ENCODE data around the gene ADARB2.

ADARB2 gene

DNA sequence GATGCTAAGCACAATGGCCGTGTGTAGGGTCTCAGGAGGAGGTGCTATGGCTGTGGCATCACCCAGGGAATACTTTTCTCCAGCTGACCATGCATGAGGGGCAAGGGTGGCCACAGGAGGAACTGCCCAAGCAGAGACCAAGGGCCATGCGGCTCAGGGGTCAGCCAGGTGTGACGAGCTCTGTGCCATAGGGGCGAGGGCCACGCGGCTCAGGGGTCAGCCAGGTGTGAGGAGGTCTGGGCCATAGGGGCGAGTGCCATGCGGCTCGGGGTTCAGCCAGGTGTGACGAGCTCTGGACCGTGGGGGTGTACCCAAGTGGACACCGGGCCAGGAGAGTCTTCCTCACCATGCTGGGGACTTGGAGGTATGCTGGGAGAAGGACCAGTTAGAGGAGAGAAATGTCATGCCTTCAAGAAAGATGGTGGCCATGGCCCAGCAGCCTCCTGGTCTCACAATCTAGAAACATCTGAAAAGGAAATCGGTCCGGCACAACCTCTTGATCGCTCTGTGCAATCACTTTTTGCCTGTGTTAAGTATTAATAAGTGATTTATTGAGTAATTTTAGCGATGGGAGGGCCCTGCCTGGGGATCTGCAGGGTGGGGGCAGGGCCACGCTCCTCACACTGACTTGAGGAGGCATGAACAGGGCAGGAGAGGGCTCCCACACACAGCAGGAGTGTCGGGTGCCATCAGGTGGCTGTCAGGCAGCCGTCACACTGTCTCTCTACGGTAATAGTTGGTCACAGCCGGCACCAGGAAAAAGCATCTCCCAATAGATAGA is 265.0 kb downstream of the ADARB2 start:
- TF ChIP-seq, protein P1, sequence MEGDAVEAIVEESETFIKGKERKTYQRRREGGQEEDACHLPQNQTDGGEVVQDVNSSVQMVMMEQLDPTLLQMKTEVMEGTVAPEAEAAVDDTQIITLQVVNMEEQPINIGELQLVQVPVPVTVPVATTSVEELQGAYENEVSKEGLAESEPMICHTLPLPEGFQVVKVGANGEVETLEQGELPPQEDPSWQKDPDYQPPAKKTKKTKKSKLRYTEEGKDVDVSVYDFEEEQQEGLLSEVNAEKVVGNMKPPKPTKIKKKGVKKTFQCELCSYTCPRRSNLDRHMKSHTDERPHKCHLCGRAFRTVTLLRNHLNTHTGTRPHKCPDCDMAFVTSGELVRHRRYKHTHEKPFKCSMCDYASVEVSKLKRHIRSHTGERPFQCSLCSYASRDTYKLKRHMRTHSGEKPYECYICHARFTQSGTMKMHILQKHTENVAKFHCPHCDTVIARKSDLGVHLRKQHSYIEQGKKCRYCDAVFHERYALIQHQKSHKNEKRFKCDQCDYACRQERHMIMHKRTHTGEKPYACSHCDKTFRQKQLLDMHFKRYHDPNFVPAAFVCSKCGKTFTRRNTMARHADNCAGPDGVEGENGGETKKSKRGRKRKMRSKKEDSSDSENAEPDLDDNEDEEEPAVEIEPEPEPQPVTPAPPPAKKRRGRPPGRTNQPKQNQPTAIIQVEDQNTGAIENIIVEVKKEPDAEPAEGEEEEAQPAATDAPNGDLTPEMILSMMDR (IDR thresholded peaks at IDR 0.05; ENCODE audit: poor library complexity, severe bottlenecking): no peak
- Histone ChIP-seq H3K4me1 (ENCODE audit: insufficient read depth, poor library complexity, severe bottlenecking) (no peaks in the 10 kb centered on the region), H3K27ac (ENCODE audit: poor library complexity, severe bottlenecking) (no peak overlapping the region), H3K9me3 (ENCODE audit: severe bottlenecking) (no peaks in the 10 kb centered on the region), H3K27me3 (ENCODE audit: insufficient read depth, poor library complexity, severe bottlenecking) (no peaks in the 10 kb centered on the region), H3K4me3 (ENCODE audit: severe bottlenecking) (no peak overlapping the region), H3K36me3 (ENCODE audit: low read depth) (no peaks in the 10 kb centered on the region)
- ATAC-seq (ENCODE audit: low read depth): no peak
- DNase-seq (ENCODE audit: low spot score): no peak

DNA sequence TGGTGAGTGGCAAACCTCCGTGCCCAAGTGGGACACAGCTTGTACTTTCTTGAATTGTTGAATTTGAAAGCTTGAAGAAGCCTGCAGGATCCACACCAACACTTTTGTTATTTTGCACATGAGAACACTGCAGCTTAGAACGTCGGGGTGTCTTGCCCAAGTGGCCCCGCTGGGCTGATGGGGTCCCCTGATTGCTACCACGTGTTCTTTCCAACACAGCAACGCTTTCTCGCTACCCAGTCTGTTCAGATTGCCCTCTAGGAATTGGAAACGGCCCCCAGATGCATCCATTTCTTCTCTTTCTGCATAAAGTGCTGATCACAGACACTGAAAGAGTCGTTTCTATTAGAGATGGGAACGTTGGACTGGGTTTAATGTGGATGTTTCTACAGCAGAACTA is 268.5 kb downstream of the ADARB2 start:
- no peaks in the 10 kb centered on the region for H3K4me1 ChIP-seq (ENCODE audit: insufficient read depth, poor library complexity, severe bottlenecking)
- H3K4me3 ChIP-seq (ENCODE audit: severe bottlenecking): no peak overlapping the region
- H3K36me3 ChIP-seq (ENCODE audit: low read depth): no peaks in the 10 kb centered on the region
- TF ChIP-seq, protein P1 (IDR thresholded peaks at IDR 0.05; ENCODE audit: poor library complexity, severe bottlenecking): no peak
- H3K9me3 ChIP-seq (ENCODE audit: severe bottlenecking): no peaks in the 10 kb centered on the region
- peaks cover 6% of the 10 kb centered on the region for H3K27me3 ChIP-seq (ENCODE audit: insufficient read depth, poor library complexity, severe bottlenecking)
- no peak for DNase-seq (ENCODE audit: low spot score)
- H3K27ac ChIP-seq (ENCODE audit: poor library complexity, severe bottlenecking): no peak overlapping the region
- no peak for ATAC-seq (ENCODE audit: low read depth)

DNA sequence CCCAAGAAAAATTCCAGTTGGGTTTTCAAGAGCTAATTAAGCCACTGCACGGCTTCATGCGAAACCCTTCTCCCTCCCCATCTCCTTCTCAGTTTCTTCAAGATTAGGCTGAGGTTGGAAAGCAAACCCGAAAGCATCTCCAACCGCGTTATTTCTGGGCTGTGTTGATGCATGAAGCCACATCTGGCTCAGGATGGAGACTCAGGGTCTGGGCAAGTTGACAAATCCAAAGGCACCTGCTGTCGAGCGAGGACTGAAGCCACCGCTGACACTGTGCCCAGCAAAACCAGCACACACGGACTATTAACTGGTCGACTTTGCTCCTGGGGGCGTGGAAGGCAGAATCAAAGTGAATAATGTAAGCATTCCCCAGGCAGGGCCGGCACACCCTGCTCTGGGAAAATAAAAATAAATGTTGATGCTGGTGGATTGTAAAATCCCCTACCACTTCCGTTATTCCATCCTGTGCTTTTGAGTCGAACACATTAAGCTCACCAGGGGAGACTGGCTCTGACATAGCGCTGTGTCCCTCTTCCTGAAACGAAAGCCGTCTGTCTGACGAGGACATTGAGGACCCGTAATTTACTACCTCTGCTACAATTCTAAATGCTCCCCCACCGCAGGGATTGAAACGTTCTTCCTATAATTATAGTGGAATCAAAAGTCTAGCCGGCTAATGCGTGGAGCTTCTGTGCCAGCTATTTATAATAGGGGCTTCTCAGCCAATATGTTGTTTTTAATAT is 269.8 kb downstream of the ADARB2 start:
- TF ChIP-seq, protein P1 (IDR thresholded peaks at IDR 0.05; ENCODE audit: poor library complexity, severe bottlenecking): no peak
- H3K27ac ChIP-seq (ENCODE audit: poor library complexity, severe bottlenecking): no peak overlapping the region
- peaks cover 10% of the 10 kb centered on the region for H3K27me3 ChIP-seq (ENCODE audit: insufficient read depth, poor library complexity, severe bottlenecking)
- H3K36me3 ChIP-seq (ENCODE audit: low read depth): no peaks in the 10 kb centered on the region
- DNase-seq (ENCODE audit: low spot score): no peak
- no peak for ATAC-seq (ENCODE audit: low read depth)
- H3K4me1 ChIP-seq (ENCODE audit: insufficient read depth, poor library complexity, severe bottlenecking): no peaks in the 10 kb centered on the region
- H3K4me3 ChIP-seq (ENCODE audit: severe bottlenecking): no peak overlapping the region
- H3K9me3 ChIP-seq (ENCODE audit: severe bottlenecking): no peaks in the 10 kb centered on the region

DNA sequence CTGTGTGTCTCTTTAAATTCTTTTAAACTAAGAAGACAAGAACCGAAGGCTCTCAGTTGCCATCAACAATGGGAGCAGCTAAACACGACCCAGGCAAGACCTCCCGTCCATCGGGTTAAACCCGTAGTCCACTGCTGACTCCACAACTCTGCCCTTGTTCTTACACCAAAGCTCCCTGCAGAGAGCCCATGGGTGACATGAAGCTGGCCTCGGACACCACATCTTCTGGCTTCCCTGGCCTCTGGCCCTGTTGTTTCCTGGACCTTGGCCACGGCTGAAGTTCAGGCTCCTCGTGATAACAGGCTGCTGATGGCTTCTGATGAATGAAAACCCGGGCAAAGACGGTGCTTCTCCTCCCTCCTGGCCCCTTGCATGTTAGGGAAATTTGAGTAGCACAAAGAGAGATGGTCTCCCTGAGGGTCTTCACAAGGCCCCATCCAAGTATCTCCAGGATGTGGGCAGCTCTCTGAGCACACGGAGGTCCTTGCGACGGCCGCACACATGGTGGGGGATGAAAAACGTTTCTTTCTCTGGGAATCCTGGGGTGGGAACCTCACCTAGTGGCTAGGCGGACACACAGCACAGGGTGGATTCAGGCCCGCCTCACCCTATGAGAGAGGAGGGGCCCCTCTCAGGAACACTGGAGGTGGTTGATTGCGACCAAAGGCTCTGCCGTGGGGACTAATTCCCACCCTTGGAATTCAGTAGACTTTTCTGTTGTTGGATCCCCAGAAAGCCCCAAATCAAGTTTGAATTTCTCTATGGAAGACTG is 271.1 kb downstream of the ADARB2 start:
- H3K36me3 ChIP-seq (ENCODE audit: low read depth): no peaks in the 10 kb centered on the region
- H3K9me3 ChIP-seq (ENCODE audit: severe bottlenecking): no peaks in the 10 kb centered on the region
- no peak overlapping the region for H3K27ac ChIP-seq (ENCODE audit: poor library complexity, severe bottlenecking)
- H3K27me3 ChIP-seq (ENCODE audit: insufficient read depth, poor library complexity, severe bottlenecking): peaks cover 10% of the 10 kb centered on the region
- ATAC-seq (ENCODE audit: low read depth) (no peak), DNase-seq (ENCODE audit: low spot score) (no peak)
- TF ChIP-seq, protein P1 (IDR thresholded peaks at IDR 0.05; ENCODE audit: poor library complexity, severe bottlenecking): no peak
- no peaks in the 10 kb centered on the region for H3K4me1 ChIP-seq (ENCODE audit: insufficient read depth, poor library complexity, severe bottlenecking)
- no peak overlapping the region for H3K4me3 ChIP-seq (ENCODE audit: severe bottlenecking)

Data from RWPE2 (cell line).